Measurements from ENCODE around the gene MCUB. TPM values are rescaled to one million over a fixed set of nuclear protein-coding genes. Genes with fewer than 3 reads are reported as not detected.
A peak's percentile ranks its signal among the peaks of the same experiment; 100 is the strongest.
"Not testable (repeated sequence)": the region's sequence is repeated elsewhere in the genome, so short reads cannot be mapped to it uniquely, and the experiment has no call there.

Gene MCUB
- total RNA-seq, 2 donors from 2014 or later, result 81.0 to 90.0 TPM

DNA sequence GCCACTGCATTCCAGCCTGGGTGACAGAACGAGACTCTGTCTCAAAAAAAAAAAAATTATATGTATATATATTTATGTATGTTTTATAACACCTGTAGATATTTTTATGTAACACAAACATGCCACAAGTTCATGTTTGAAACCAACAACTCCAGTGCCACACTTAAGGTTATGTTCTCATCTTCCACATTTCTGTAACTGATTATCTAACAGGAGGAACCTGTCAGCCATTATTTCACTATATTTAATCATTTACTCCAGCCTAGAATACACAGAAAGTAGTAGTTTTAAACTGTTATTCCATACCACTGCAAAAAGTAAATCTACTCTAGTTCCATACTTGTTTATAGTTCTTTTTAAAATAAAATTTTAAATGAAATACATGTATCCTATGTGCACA, 32.3 kb downstream of the MCUB start:
- Mint-ChIP-seq H3K4me1 (peaks cover 20% of the 10 kb centered on the region), H3K4me3 (no peak overlapping the region), H3K27ac (no peak overlapping the region), H3K36me3 (ENCODE audit: low read depth) (no peaks in the 10 kb centered on the region), H3K27me3 (no peaks in the 10 kb centered on the region)
- DNase-seq (no peak), ATAC-seq (no peak)
- no peaks in the 10 kb centered on the region for H3K9me3 ChIP-seq (ENCODE audit: control insufficient read depth, low read length, poor library complexity, severe bottlenecking)

GRCh38 chr4:109595123-109595522, 35.1 kb downstream of the MCUB start:
- H3K27me3 Mint-ChIP-seq; H3K9me3 ChIP-seq (ENCODE audit: control insufficient read depth, low read length, poor library complexity, severe bottlenecking); H3K36me3 Mint-ChIP-seq (ENCODE audit: low read depth); H3K4me3 Mint-ChIP-seq; DNase-seq; ATAC-seq: not testable (repeated sequence)
- Mint-ChIP-seq H3K27ac (peak overlapping the region; percentile 4), H3K4me1 (peaks cover 12% of the 10 kb centered on the region)

GRCh38 chr4:109596420-109597085, 36.5 kb downstream of the MCUB start:
- H3K4me1 Mint-ChIP-seq, result peaks cover 13% of the 10 kb centered on the region
- H3K27ac Mint-ChIP-seq, result not testable (repeated sequence)

GRCh38 chr4:109599046-109599652, 39.1 kb downstream of the MCUB start:
- Mint-ChIP-seq H3K27me3 (no peaks in the 10 kb centered on the region), H3K36me3 (ENCODE audit: low read depth) (peaks cover 3% of the 10 kb centered on the region), H3K27ac (peak overlapping the region; percentile 19), H3K4me3 (no peak overlapping the region), H3K4me1 (peaks cover 18% of the 10 kb centered on the region)
- ATAC-seq, result no peak
- no peaks in the 10 kb centered on the region for H3K9me3 ChIP-seq (ENCODE audit: control insufficient read depth, low read length, poor library complexity, severe bottlenecking)
- no peak for DNase-seq

More at GRCh38 chr4:109596420-109597085, 36.5 kb downstream of the MCUB start:
- not testable (repeated sequence) for H3K4me3 Mint-ChIP-seq; H3K27me3 Mint-ChIP-seq; H3K9me3 ChIP-seq (ENCODE audit: control insufficient read depth, low read length, poor library complexity, severe bottlenecking); H3K36me3 Mint-ChIP-seq (ENCODE audit: low read depth); DNase-seq; ATAC-seq

DNA sequence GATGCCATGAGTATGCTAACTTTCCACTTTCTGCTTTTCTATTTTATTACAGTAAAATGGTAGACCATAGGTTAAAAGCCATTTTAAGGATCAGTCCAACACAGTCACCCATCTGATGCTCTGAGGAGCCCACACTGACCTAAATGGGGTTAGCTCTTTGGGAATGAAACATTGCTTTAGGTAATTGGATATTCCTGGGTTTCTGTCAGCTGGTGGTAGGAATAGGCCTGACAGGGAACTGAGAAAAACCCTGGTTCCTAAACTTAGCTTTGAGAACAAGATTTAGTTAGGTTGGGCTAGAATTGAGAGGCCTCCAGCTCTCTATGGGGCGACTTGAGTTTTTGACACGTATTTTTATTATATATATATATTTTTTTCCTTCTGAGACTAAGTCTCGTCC, 40.4 kb downstream of the MCUB start:
- no peaks in the 10 kb centered on the region for H3K9me3 ChIP-seq (ENCODE audit: control insufficient read depth, low read length, poor library complexity, severe bottlenecking)
- ATAC-seq (no peak), DNase-seq (no peak)
- peaks cover 18% of the 10 kb centered on the region for H3K4me1 Mint-ChIP-seq
- H3K27me3 Mint-ChIP-seq, result no peaks in the 10 kb centered on the region
- H3K27ac Mint-ChIP-seq, result peak overlapping the region; percentile 19
- H3K4me3 Mint-ChIP-seq, result no peak overlapping the region
- peaks cover 3% of the 10 kb centered on the region for H3K36me3 Mint-ChIP-seq (ENCODE audit: low read depth)

DNA sequence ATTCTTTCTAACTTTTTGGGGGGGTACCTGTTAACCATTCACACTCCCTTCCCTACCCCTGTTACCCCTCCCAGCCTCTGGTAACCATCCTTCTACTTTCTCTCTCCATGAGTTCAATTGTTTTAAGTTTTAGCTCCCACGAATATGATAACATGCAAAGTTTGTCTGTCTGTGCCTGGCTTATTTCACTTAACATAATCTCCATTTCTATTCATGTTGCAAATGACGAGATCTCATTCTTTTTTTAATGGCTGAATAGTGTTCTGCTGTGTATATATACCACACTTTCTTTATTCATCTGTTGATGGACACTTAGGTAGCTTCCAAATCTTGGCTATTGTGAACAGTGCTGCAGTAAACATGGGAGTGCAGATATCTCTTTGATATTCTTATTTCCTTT, 41.3 kb downstream of the MCUB start:
- peaks cover 21% of the 10 kb centered on the region for H3K4me1 Mint-ChIP-seq
- no peak overlapping the region for H3K4me3 Mint-ChIP-seq
- DNase-seq (no peak), ATAC-seq (no peak)
- peak overlapping the region; percentile 16 for H3K27ac Mint-ChIP-seq
- no peaks in the 10 kb centered on the region for H3K9me3 ChIP-seq (ENCODE audit: control insufficient read depth, low read length, poor library complexity, severe bottlenecking)
- no peaks in the 10 kb centered on the region for H3K27me3 Mint-ChIP-seq
- H3K36me3 Mint-ChIP-seq (ENCODE audit: low read depth), result peaks cover 5% of the 10 kb centered on the region

GRCh38 chr4:109607976-109608375, 47.9 kb downstream of the MCUB start:
- peaks cover 4% of the 10 kb centered on the region for H3K9me3 ChIP-seq (ENCODE audit: control insufficient read depth, low read length, poor library complexity, severe bottlenecking)
- Mint-ChIP-seq H3K4me3 (no peak overlapping the region), H3K27ac (no peak overlapping the region), H3K36me3 (ENCODE audit: low read depth) (peaks cover 14% of the 10 kb centered on the region), H3K4me1 (peaks cover 9% of the 10 kb centered on the region), H3K27me3 (no peaks in the 10 kb centered on the region)
- DNase-seq, result no peak
- ATAC-seq, result no peak

DNA sequence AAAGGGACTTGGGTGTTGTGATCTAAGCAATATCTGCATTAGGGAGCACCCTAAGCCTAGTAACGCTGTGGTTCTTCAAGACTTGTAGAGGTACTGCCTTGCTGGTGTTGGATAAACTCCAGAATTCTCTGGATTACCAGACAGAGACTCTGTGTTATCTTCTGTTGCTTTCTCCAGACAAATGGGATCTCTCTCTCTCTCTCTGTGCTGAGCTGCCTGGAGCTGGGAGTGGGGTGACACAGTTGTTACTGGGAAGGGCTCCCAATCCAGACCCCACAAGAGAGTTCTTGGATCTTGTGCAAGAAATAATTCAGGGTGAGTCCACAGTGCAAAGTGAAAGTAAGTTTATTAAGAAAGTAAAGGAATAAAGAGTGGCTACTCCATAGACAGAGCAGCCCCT, 48.8 kb downstream of the MCUB start:
- H3K9me3 ChIP-seq (ENCODE audit: control insufficient read depth, low read length, poor library complexity, severe bottlenecking), result peaks cover 4% of the 10 kb centered on the region
- DNase-seq, result no peak
- peak overlapping the region; percentile 26 for H3K4me3 Mint-ChIP-seq
- ATAC-seq, result no peak
- peaks cover 12% of the 10 kb centered on the region for H3K4me1 Mint-ChIP-seq
- peaks cover 12% of the 10 kb centered on the region for H3K36me3 Mint-ChIP-seq (ENCODE audit: low read depth)
- H3K27me3 Mint-ChIP-seq, result no peaks in the 10 kb centered on the region
- H3K27ac Mint-ChIP-seq, result no peak overlapping the region

- Mint-ChIP-seq H3K27me3 (no peaks in the 10 kb centered on the region), H3K36me3 (ENCODE audit: low read depth) (peaks cover 12% of the 10 kb centered on the region), H3K4me3 (no peak overlapping the region), H3K27ac (no peak overlapping the region), H3K4me1 (peaks cover 15% of the 10 kb centered on the region)
- peaks cover 4% of the 10 kb centered on the region for H3K9me3 ChIP-seq (ENCODE audit: control insufficient read depth, low read length, poor library complexity, severe bottlenecking)
- DNase-seq, result no peak
- no peak for ATAC-seq
These were observed 49.4 kb downstream of the MCUB start for GRCh38 chr4:109609431-109609830.

DNA sequence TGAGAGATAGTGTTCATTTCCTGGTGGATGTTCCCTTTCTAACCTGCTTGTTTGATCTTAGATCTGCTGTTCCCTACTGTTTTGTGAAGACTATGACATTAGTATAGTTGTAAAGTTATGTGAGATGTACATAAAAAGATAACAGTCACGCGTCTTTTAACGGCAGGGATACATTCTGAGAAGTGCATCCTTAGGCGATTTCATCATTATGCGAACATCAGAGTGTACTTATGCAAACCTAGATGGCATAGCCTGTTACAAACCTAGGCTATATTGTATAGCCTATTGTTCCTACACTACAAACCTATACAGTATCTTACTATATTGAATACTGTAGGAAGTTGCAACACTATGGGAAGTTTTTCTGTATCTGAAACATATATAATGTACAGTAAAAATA, 50.4 kb downstream of the MCUB start:
- H3K4me1 Mint-ChIP-seq, result peaks cover 15% of the 10 kb centered on the region
- peaks cover 4% of the 10 kb centered on the region for H3K9me3 ChIP-seq (ENCODE audit: control insufficient read depth, low read length, poor library complexity, severe bottlenecking)
- ATAC-seq, result no peak
- no peaks in the 10 kb centered on the region for H3K27me3 Mint-ChIP-seq
- no peak overlapping the region for H3K27ac Mint-ChIP-seq
- H3K4me3 Mint-ChIP-seq, result no peak overlapping the region
- H3K36me3 Mint-ChIP-seq (ENCODE audit: low read depth), result peaks cover 12% of the 10 kb centered on the region
- no peak for DNase-seq

GRCh38 chr4:109611045-109611646, 51.1 kb downstream of the MCUB start:
- Mint-ChIP-seq H3K4me3 (no peak overlapping the region), H3K36me3 (ENCODE audit: low read depth) (peaks cover 12% of the 10 kb centered on the region), H3K27ac (no peak overlapping the region), H3K4me1 (peaks cover 12% of the 10 kb centered on the region), H3K27me3 (no peaks in the 10 kb centered on the region)
- no peak for ATAC-seq
- H3K9me3 ChIP-seq (ENCODE audit: control insufficient read depth, low read length, poor library complexity, severe bottlenecking), result peaks cover 4% of the 10 kb centered on the region
- DNase-seq, result no peak

DNA sequence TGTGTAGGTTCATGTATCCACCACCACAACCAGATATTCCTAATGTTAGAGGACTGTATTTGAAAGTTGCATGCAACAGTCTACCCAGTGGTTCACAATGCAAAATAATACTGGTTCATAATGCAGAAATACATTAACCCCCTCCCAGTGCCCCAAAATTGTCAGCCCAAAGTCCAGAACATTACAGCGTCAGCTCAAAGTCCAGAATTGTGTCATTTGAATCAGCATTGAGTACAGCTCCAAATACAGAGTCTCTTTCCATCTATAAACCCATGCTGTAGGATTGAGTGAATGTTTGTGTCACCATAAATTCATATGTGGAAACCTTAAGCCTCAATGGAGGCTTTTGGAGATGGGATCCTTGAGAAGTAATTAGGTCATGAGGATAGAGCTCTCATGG, 54.0 kb downstream of the MCUB start:
- DNase-seq (no peak), ATAC-seq (no peak)
- Mint-ChIP-seq H3K4me1 (peaks cover 25% of the 10 kb centered on the region), H3K4me3 (no peak overlapping the region), H3K27ac (no peak overlapping the region), H3K36me3 (ENCODE audit: low read depth) (no peaks in the 10 kb centered on the region), H3K27me3 (no peaks in the 10 kb centered on the region)
- H3K9me3 ChIP-seq (ENCODE audit: control insufficient read depth, low read length, poor library complexity, severe bottlenecking), result no peaks in the 10 kb centered on the region

DNA sequence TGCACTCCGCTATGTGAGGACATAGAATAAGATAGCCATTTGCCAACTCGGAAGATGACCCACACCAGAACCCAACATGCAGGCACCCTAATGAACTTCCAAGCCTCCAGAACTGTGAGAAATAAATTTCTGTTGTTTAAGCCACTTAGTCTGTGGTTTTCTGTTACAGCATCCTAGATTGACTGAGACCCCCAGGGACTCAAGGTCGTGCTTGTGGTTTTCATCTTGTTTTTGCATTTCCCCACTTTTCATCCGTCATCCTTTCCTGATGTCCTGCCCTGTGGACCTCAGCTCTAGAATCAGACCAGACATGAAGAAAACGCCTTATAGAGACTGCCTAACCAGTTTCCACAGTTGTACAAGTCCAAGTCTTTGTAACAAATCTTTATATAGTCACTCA, 54.4 kb downstream of the MCUB start:
- Mint-ChIP-seq H3K36me3 (ENCODE audit: low read depth) (no peaks in the 10 kb centered on the region), H3K27ac (no peak overlapping the region), H3K4me1 (peaks cover 27% of the 10 kb centered on the region), H3K27me3 (no peaks in the 10 kb centered on the region), H3K4me3 (no peak overlapping the region)
- DNase-seq, result no peak
- ATAC-seq, result no peak
- no peaks in the 10 kb centered on the region for H3K9me3 ChIP-seq (ENCODE audit: control insufficient read depth, low read length, poor library complexity, severe bottlenecking)

GRCh38 chr4:109615742-109616141, 55.7 kb downstream of the MCUB start:
- no peaks in the 10 kb centered on the region for H3K36me3 Mint-ChIP-seq (ENCODE audit: low read depth)
- H3K4me3 Mint-ChIP-seq, result no peak overlapping the region
- peak overlapping the region; percentile 57 for H3K27ac Mint-ChIP-seq
- H3K4me1 Mint-ChIP-seq, result peaks cover 31% of the 10 kb centered on the region
- no peak for DNase-seq
- no peaks in the 10 kb centered on the region for H3K27me3 Mint-ChIP-seq
- H3K9me3 ChIP-seq (ENCODE audit: control insufficient read depth, low read length, poor library complexity, severe bottlenecking), result no peaks in the 10 kb centered on the region
- no peak for ATAC-seq
